M059J (cell line): ENCODE data around the gene SESN1. TPM values are rescaled to one million over a fixed set of nuclear protein-coding genes. Genes with fewer than 3 reads are reported as not detected.

Experiments
- DNase-seq: peaks from one replicate; pipeline ENCODE4 v3.0.0-alpha.2; 2012; ENCODE audit warnings: low read depth
- total RNA-seq: library from RNA; depleted of rRNA; stranded (reverse); fragments of >200 nt; shearing (Covaris generic); gene quantifications from 2 replicates; pipeline ENCODE4 v1.2.3, GENCODE V29; 2014

SESN1 gene
- total RNA-seq, 1 experiment from 2014 or later: 9.2 TPM

GRCh38 chr6:109060571-109060970 lies 34.1 kb downstream of the SESN1 start:
- no peak for DNase-seq

GRCh38 chr6:109059571-109060021 lies 35.0 kb downstream of the SESN1 start:
- peak; percentile 22 for DNase-seq

GRCh38 chr6:109059153-109059552 lies 35.5 kb downstream of the SESN1 start:
- no peak for DNase-seq

- DNase-seq: no peak
Measured at GRCh38 chr6:109058620-109059019, 36.0 kb downstream of the SESN1 start.

- no peak for DNase-seq
Measured at GRCh38 chr6:109056661-109057060, 38.0 kb downstream of the SESN1 start.

- peak; percentile 56 for DNase-seq
Measured at GRCh38 chr6:109055771-109056235, 38.8 kb downstream of the SESN1 start.

- DNase-seq: no peak
Measured at GRCh38 chr6:109053336-109053735, 41.3 kb downstream of the SESN1 start.

GRCh38 chr6:109052852-109053251 lies 41.8 kb downstream of the SESN1 start:
- DNase-seq: no peak

- no peak for DNase-seq
Measured at GRCh38 chr6:109052018-109052651, 42.5 kb downstream of the SESN1 start.

- peak; percentile 26 for DNase-seq
Measured at GRCh38 chr6:109051301-109052017, 43.2 kb downstream of the SESN1 start.

GRCh38 chr6:109050447-109051102 lies 44.1 kb downstream of the SESN1 start:
- DNase-seq: no peak

GRCh38 chr6:109050012-109050411 lies 44.6 kb downstream of the SESN1 start:
- no peak for DNase-seq

GRCh38 chr6:109048670-109049415 lies 45.8 kb downstream of the SESN1 start:
- no peak for DNase-seq

- DNase-seq: no peak
Measured at GRCh38 chr6:109048176-109048575, 46.5 kb downstream of the SESN1 start.

GRCh38 chr6:109045493-109045892 lies 49.2 kb downstream of the SESN1 start:
- no peak for DNase-seq

- no peak for DNase-seq
Measured at GRCh38 chr6:109039795-109040194, 54.9 kb downstream of the SESN1 start.

GRCh38 chr6:109038837-109039398 lies 55.7 kb downstream of the SESN1 start:
- DNase-seq: no peak

GRCh38 chr6:109036574-109037294 lies 57.9 kb downstream of the SESN1 start:
- DNase-seq: no peak

- DNase-seq: no peak
Measured at GRCh38 chr6:109034526-109034925, 60.1 kb downstream of the SESN1 start.

GRCh38 chr6:109033655-109034054 lies 61.0 kb downstream of the SESN1 start:
- no peak for DNase-seq

GRCh38 chr6:109031416-109031815 lies 63.2 kb downstream of the SESN1 start:
- DNase-seq: no peak
